ENCODE measurements around the gene ZBTB7B.

GRCh38 chr1:155023627-155024026 is 21.0 kb downstream of the ZBTB7B start:
- no peak for TF ChIP-seq CTCF (IDR thresholded peaks at IDR 0.05; ENCODE audit: low read depth, low read length)
- TF ChIP-seq EZH2phosphoT487 (IDR thresholded peaks at IDR 0.05; ENCODE audit: low read depth): no peak
